Measurements from ENCODE around the gene STIM1.

- TF ChIP-seq CTCF (IDR thresholded peaks at IDR 0.05), result no peak
- no peak for TF ChIP-seq ZNF281 (CRISPR knock-in tag; IDR thresholded peaks at IDR 0.05)
- TF ChIP-seq TP53 (CRISPR knock-in tag; IDR thresholded peaks at IDR 0.05), result no peak
- no peak for TF ChIP-seq CBFB (CRISPR knock-in tag; IDR thresholded peaks at IDR 0.05; ENCODE audit: low read depth)
- no peak for TF ChIP-seq IRF1 (CRISPR knock-in tag; IDR thresholded peaks at IDR 0.05)
- TF ChIP-seq ESRRA (CRISPR knock-in tag; IDR thresholded peaks at IDR 0.05; ENCODE audit: borderline replicate concordance), result no peak
- TF ChIP-seq TEAD4 (CRISPR knock-in tag; IDR thresholded peaks at IDR 0.05), result no peak
Observed at GRCh38 chr11:4071914-4072313, 216.4 kb downstream of the STIM1 start.

All from WTC11 (cell line).